Transverse colon (tissue), 4 donors: Measurements from ENCODE around the gene RPS4Y1. TPM values are rescaled to one million over a fixed set of nuclear protein-coding genes. Genes with fewer than 3 reads are reported as not detected.
"Not testable (repeated sequence)": the region's sequence is repeated elsewhere in the genome, so short reads cannot be mapped to it uniquely, and the experiment has no call there.

Experiments used
- DNase-seq: peaks from one replicate; pipeline ENCODE4 v3.0.0-alpha.2; 2019
- H3K27ac ChIP-seq, 4 donors: fragments of 200-600 bp; sonication (generic); 2 replicates each; pipeline ENCODE4 v1.5.1; 2016 to 2018; ENCODE audit warnings: inconsistent platforms in 4 of 4
- H3K27me3 ChIP-seq: fragments of 200-600 bp; sonication (generic); 2 replicates; pipeline ENCODE4 v1.5.1; 2017; ENCODE audit warnings: inconsistent platforms
- H3K36me3 ChIP-seq, 4 donors: fragments of 200-600 bp; sonication (generic); 2 replicates each; pipeline ENCODE4 v1.5.1; 2017 to 2019; ENCODE audit warnings: inconsistent platforms in 4 of 4
- H3K4me1 ChIP-seq, 4 donors: fragments of 200-600 bp; sonication (generic); 2 replicates each; pipeline ENCODE4 v1.5.1; 2017 to 2020; ENCODE audit warnings: inconsistent platforms in 4 of 4
- H3K4me3 ChIP-seq, 4 donors: fragments of 200-600 bp; sonication (generic); 1 replicate in 1 of 4; 2 replicates in 3 of 4; pipeline versions ENCODE4 v1.5.1 to v1.6.1; 2017 to 2019; ENCODE audit warnings: inconsistent platforms in 4 of 4
- H3K9me3 ChIP-seq, 2 donors: fragments of 200-600 bp; sonication (generic); 2 replicates each; pipeline ENCODE4 v1.5.1; 2017 to 2019; ENCODE audit warnings: inconsistent platforms in 2 of 2
- CTCF ChIP-seq, 5 experiments: fragments of 200-600 bp in 3 of 5; fragments of 450-650 bp in 2 of 5; sonication (generic) in 3 of 5; IDR thresholded peaks; 1 replicate in 2 of 5; 2 replicates in 3 of 5; pipeline ENCODE4 v1.5.1; 2016 to 2017; ENCODE audit warnings: antibody characterized with exemption in 5 of 5, inconsistent platforms in 3 of 5, mild to moderate bottlenecking in 2 of 5, moderate library complexity in 1 of 5
- EP300 ChIP-seq: sonication (generic); formaldehyde crosslinking; IDR thresholded peaks from one replicate; pipeline ENCODE4 v1.6.1; 2017; ENCODE audit warnings: antibody characterized with exemption, low read depth
- POLR2A ChIP-seq: fragments of 450-650 bp; IDR thresholded peaks from one replicate; pipeline ENCODE4 v1.6.1; 2016; ENCODE audit warnings: antibody characterized with exemption, mild to moderate bottlenecking, moderate library complexity
- POLR2AphosphoS5 ChIP-seq, 3 donors: sonication (generic); formaldehyde crosslinking; IDR thresholded peaks; one replicate each; pipeline ENCODE4 v1.6.1; 2016; ENCODE audit warnings: antibody characterized with exemption in 3 of 3
- WGBS, 2 donors: methylation state at CpG; one replicate each; pipeline ENCODE4 v1.1.5; 2018; ENCODE audit warnings: low coverage in 1 of 2; 5-methylcytosine and 5-hydroxymethylcytosine counted together
- in situ Hi-C, 4 donors: fragments of 200-750 bp; cut with MboI; loops; one replicate each; pipeline versions ENCODE4 v1.15.0 to v1.15.1; 2017; ENCODE audit warnings: low sequenced_read_pairs in 3 of 4, low pct_ligation_motif_present in 1 of 4, low pct_unique_long_range_greater_than_20kb in 1 of 4
- intact Hi-C: fragments of 100-400 bp; cut with DNase I; formaldehyde crosslinking; loops from one replicate; pipeline ENCODE4 v1.15.1; 2023; ENCODE audit warnings: low total_unique reads
- total RNA-seq, 4 donors: library from RNA; depleted of rRNA; stranded (reverse); fragments of >200 nt; gene quantifications; one replicate each; pipeline ENCODE4 v1.1.0, GENCODE V29; 2016

RPS4Y1 gene
- total RNA-seq, 4 donors from 2014 or later = 125 to 177 TPM; not detected in 2

- H3K27me3 ChIP-seq = no peaks in the 10 kb centered on the region
- in situ Hi-C loops = no loop called here
- H3K36me3 ChIP-seq = no peaks in the 10 kb centered on the region
- H3K4me3 ChIP-seq = no peak overlapping the region
- DNase-seq = no peak
- H3K27ac ChIP-seq = peak overlapping the region in 1 of 4 donors; percentile 6
- no peak for TF ChIP-seq POLR2A
- TF ChIP-seq CTCF (IDR thresholded peaks at IDR 0.05) = no peak
- no peak for TF ChIP-seq POLR2AphosphoS5 (IDR thresholded peaks at IDR 0.05)
- TF ChIP-seq EP300 = no peak
- intact Hi-C loops = no loop called here
- H3K4me1 ChIP-seq = peaks cover 0 to 5% (median 0%) of the 10 kb centered on the region in 4 donors
- H3K9me3 ChIP-seq = no peaks in the 10 kb centered on the region
- WGBS, 2 donors = no CpG with 5 or more reads among the region's 2 CpGs
Observed at GRCh38 chrY:2860511-2860910, 19.1 kb downstream of the RPS4Y1 start.

GRCh38 chrY:2866581-2866980, 25.2 kb downstream of the RPS4Y1 start:
- in situ Hi-C loops = no loop called here
- no peak for DNase-seq
- no CpG with 5 or more reads among the region's 2 CpGs for WGBS, 2 donors

GRCh38 chrY:2867469-2867868, 26.1 kb downstream of the RPS4Y1 start:
- no peak overlapping the region for H3K27ac ChIP-seq
- H3K4me1 ChIP-seq = peaks cover 0 to 8% (median 0%) of the 10 kb centered on the region in 4 donors
- no CpG with 5 or more reads among the region's 8 CpGs for WGBS, 2 donors
- H3K4me3 ChIP-seq = no peak overlapping the region
- TF ChIP-seq POLR2A (no peak), CTCF (IDR thresholded peaks at IDR 0.05) (no peak), EP300 (no peak), POLR2AphosphoS5 (IDR thresholded peaks at IDR 0.05) (no peak)
- intact Hi-C loops (no loop called here), in situ Hi-C loops (no loop called here)
- DNase-seq = no peak
- H3K27me3 ChIP-seq = no peaks in the 10 kb centered on the region
- H3K36me3 ChIP-seq = no peaks in the 10 kb centered on the region
- H3K9me3 ChIP-seq = no peaks in the 10 kb centered on the region

More at GRCh38 chrY:2866581-2866980, 25.2 kb downstream of the RPS4Y1 start:
- no peaks in the 10 kb centered on the region for H3K36me3 ChIP-seq
- intact Hi-C loops = no loop called here
- H3K27ac ChIP-seq = peak overlapping the region in 1 of 4 donors; percentile 28
- no peak overlapping the region for H3K4me3 ChIP-seq
- TF ChIP-seq POLR2A = no peak
- no peak for TF ChIP-seq CTCF (IDR thresholded peaks at IDR 0.05)
- TF ChIP-seq EP300 = no peak
- no peaks in the 10 kb centered on the region for H3K27me3 ChIP-seq
- peaks cover 0 to 8% (median 0%) of the 10 kb centered on the region in 4 donors for H3K4me1 ChIP-seq
- no peaks in the 10 kb centered on the region for H3K9me3 ChIP-seq

- H3K36me3 ChIP-seq = no peaks in the 10 kb centered on the region
- H3K27ac ChIP-seq = no peak overlapping the region
- WGBS, 2 donors = no CpG with 5 or more reads among the region's 8 CpGs
- H3K4me3 ChIP-seq = no peak overlapping the region
- H3K4me1 ChIP-seq = peaks cover 0 to 8% (median 0%) of the 10 kb centered on the region in 4 donors
- H3K9me3 ChIP-seq = no peaks in the 10 kb centered on the region
- no peaks in the 10 kb centered on the region for H3K27me3 ChIP-seq
- TF ChIP-seq EP300 (no peak), POLR2AphosphoS5 (IDR thresholded peaks at IDR 0.05) (no peak), CTCF (IDR thresholded peaks at IDR 0.05) (no peak), POLR2A (no peak)
- intact Hi-C loops (no loop called here), in situ Hi-C loops (no loop called here)
- DNase-seq = no peak
Observed at GRCh38 chrY:2868035-2868607, 26.7 kb downstream of the RPS4Y1 start.

- H3K27ac ChIP-seq, H3K36me3 ChIP-seq, H3K27me3 ChIP-seq, DNase-seq, H3K4me3 ChIP-seq, H3K4me1 ChIP-seq, in situ Hi-C loops, H3K9me3 ChIP-seq, intact Hi-C loops: not testable (repeated sequence)
- no CpG with 5 or more reads among the region's 9 CpGs for WGBS, 2 donors
Observed at GRCh38 chrY:2872234-2872633, 30.8 kb downstream of the RPS4Y1 start.
